NT2/D1 (cell line): ENCODE data around the gene RELCH.

Experiments used
- SUZ12 ChIP-seq: IDR thresholded peaks from 2 replicates; pipeline ENCODE4 v1.6.1; 2011; ENCODE audit not compliant: insufficient read length, insufficient read depth; ENCODE audit errors: extremely low read depth
- YY1 ChIP-seq: IDR thresholded peaks from 2 replicates; pipeline ENCODE4 v1.6.1; 2011; ENCODE audit not compliant: insufficient read length, insufficient read depth
- ZNF274 ChIP-seq: IDR thresholded peaks from 2 replicates; pipeline ENCODE4 v1.6.1; 2011; ENCODE audit warnings: mild to moderate bottlenecking, low read depth, low read length

GRCh38 chr18:62341473-62341872, 154.4 kb downstream of the RELCH start:
- TF ChIP-seq YY1 (no peak), ZNF274 (no peak), SUZ12 (no peak)
